ENCODE measurements around the gene DEGS2.

DNA sequence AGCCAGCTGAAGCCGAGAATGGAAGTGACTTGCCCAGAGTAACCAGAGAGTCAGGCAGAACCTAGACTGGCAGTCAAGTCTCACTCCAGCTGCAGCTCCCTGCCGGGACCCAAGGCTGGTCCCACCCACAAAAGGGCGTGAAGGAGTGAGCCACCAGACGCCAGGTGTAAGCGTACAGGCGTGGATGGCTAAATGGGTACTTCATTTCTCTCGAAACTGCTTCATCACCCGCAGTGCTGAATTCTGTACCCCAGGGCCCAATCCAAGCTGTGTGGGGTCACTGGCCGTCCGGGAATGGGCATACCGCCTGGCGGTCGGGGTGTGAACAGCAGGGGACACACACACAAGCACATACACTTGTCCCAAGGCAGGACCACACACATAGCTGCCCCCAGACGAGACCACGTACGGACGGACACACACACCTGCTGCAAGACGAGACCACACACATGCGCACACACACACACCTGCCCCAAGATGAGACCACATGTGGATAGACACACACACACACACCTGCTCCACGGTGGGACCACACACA is 34.8 kb downstream of the DEGS2 start:
- TF ChIP-seq, protein P1, sequence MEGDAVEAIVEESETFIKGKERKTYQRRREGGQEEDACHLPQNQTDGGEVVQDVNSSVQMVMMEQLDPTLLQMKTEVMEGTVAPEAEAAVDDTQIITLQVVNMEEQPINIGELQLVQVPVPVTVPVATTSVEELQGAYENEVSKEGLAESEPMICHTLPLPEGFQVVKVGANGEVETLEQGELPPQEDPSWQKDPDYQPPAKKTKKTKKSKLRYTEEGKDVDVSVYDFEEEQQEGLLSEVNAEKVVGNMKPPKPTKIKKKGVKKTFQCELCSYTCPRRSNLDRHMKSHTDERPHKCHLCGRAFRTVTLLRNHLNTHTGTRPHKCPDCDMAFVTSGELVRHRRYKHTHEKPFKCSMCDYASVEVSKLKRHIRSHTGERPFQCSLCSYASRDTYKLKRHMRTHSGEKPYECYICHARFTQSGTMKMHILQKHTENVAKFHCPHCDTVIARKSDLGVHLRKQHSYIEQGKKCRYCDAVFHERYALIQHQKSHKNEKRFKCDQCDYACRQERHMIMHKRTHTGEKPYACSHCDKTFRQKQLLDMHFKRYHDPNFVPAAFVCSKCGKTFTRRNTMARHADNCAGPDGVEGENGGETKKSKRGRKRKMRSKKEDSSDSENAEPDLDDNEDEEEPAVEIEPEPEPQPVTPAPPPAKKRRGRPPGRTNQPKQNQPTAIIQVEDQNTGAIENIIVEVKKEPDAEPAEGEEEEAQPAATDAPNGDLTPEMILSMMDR (IDR thresholded peaks at IDR 0.05), result no peak
- TF ChIP-seq, protein P2, sequence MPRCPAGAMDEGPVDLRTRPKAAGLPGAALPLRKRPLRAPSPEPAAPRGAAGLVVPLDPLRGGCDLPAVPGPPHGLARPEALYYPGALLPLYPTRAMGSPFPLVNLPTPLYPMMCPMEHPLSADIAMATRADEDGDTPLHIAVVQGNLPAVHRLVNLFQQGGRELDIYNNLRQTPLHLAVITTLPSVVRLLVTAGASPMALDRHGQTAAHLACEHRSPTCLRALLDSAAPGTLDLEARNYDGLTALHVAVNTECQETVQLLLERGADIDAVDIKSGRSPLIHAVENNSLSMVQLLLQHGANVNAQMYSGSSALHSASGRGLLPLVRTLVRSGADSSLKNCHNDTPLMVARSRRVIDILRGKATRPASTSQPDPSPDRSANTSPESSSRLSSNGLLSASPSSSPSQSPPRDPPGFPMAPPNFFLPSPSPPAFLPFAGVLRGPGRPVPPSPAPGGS (IDR thresholded peaks at IDR 0.05), result no peak
- TF ChIP-seq MAZ (IDR thresholded peaks at IDR 0.05; ENCODE audit: borderline replicate concordance, low read depth, low read length) (no peak), POLR2A (IDR thresholded peaks at IDR 0.05; ENCODE audit: low read length) (no peak), CHD4 (IDR thresholded peaks at IDR 0.05; ENCODE audit: borderline replicate concordance) (no peak), RAD21 (conservative IDR thresholded peaks at IDR 0.05 in 1 of 2, IDR thresholded peaks at IDR 0.05 in 1 of 2) (no peak), POLR2AphosphoS2 (conservative IDR thresholded peaks at IDR 0.05; ENCODE audit: low read length) (no peak), CBX8 (IDR thresholded peaks at IDR 0.05) (no peak), SMC3 (IDR thresholded peaks at IDR 0.05) (no peak)
- TF ChIP-seq, protein P3, sequence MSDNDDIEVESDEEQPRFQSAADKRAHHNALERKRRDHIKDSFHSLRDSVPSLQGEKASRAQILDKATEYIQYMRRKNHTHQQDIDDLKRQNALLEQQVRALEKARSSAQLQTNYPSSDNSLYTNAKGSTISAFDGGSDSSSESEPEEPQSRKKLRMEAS (IDR thresholded peaks at IDR 0.05), result no peak

All from A549 (cell line).